ENCODE measurements around the gene FAM177A1.

DNA sequence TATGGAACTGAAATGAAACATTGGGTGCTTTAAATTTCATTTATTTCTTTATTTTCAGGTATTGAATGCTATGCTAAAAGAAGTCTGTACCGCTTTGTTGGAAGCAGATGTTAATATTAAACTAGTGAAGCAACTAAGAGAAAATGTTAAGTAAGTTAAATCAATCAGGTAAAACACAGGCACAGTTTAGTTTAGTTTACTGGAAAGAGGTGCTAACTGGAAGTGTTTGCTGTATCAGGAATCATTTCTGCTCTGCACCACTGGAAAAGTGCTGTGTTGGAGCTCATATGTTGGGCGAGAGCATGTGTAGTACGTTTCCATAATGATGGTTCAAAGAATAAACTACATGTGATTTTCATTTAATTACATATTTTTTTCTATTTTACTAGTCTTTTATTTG lies 46.6 kb upstream of the FAM177A1 start:
- TF ChIP-seq CTCF (conservative IDR thresholded peaks at IDR 0.05 in 1 of 2, IDR thresholded peaks at IDR 0.05 in 1 of 2; ENCODE audit: low read depth in 1 of 2, low read length in 2 of 2) (no peak), EZH2 (IDR thresholded peaks at IDR 0.05; ENCODE audit: low read length, missing control alignments) (no peak)

Measured in fibroblast of lung (primary cell).